ENCODE measurements around the gene PATL1. TPM values are rescaled to one million over a fixed set of nuclear protein-coding genes. Genes with fewer than 3 reads are reported as not detected.
A peak's percentile ranks its signal among the peaks of the same experiment; 100 is the strongest.

Gene PATL1
- total RNA-seq, 2 donors from 2014 or later, result 43.3 to 47.3 TPM

- no peaks in the 10 kb centered on the region for H3K27me3 ChIP-seq
- no peak for DNase-seq
- no peak for TF ChIP-seq CTCF (IDR thresholded peaks at IDR 0.05)
- H3K4me1 ChIP-seq, result no peaks in the 10 kb centered on the region
- H3K36me3 ChIP-seq, result no peaks in the 10 kb centered on the region
- H3K9ac ChIP-seq (ENCODE audit: low read depth in 2 of 2, low read length in 2 of 2), result no peak overlapping the region
- no peaks in the 10 kb centered on the region for H3K9me3 ChIP-seq
- no peak overlapping the region for H3K27ac ChIP-seq
- H3K4me3 ChIP-seq, result no peak overlapping the region
- intact Hi-C loops (cut with DNase I), result no loop called here
These were observed 43.1 kb downstream of the PATL1 start for GRCh38 chr11:59625703-59626102.

- no peaks in the 10 kb centered on the region for H3K27me3 ChIP-seq
- H3K36me3 ChIP-seq, result no peaks in the 10 kb centered on the region
- no peak for DNase-seq
- no peak overlapping the region for H3K4me3 ChIP-seq
- intact Hi-C loops (cut with DNase I), result loop anchor here (10.0 kb wide), 1 partner anchor 53 kb away; no protein-coding TSS in a partner anchor
- no peak overlapping the region for H3K27ac ChIP-seq
- no peak overlapping the region for H3K9ac ChIP-seq (ENCODE audit: low read depth in 2 of 2, low read length in 2 of 2)
- TF ChIP-seq CTCF (IDR thresholded peaks at IDR 0.05), result no peak
- peaks cover 17% of the 10 kb centered on the region for H3K4me1 ChIP-seq
- H3K9me3 ChIP-seq, result no peaks in the 10 kb centered on the region
These were observed 51.0 kb downstream of the PATL1 start for GRCh38 chr11:59617876-59618275.

- no peak for DNase-seq
- H3K4me3 ChIP-seq, result peak overlapping the region; percentile 36
- no peak for TF ChIP-seq CTCF (IDR thresholded peaks at IDR 0.05)
- peaks cover 24% of the 10 kb centered on the region for H3K4me1 ChIP-seq
- no peaks in the 10 kb centered on the region for H3K27me3 ChIP-seq
- no peaks in the 10 kb centered on the region for H3K36me3 ChIP-seq
- peak overlapping the region; percentile 86 for H3K27ac ChIP-seq
- intact Hi-C loops (cut with DNase I), result loop anchor here (10.0 kb wide), 1 partner anchor 52 kb away; no protein-coding TSS in a partner anchor
- peak overlapping the region; percentile 80 to 85 for H3K9ac ChIP-seq (ENCODE audit: low read depth in 2 of 2, low read length in 2 of 2)
- no peaks in the 10 kb centered on the region for H3K9me3 ChIP-seq
These were observed 52.3 kb downstream of the PATL1 start for GRCh38 chr11:59616396-59616982.

GRCh38 chr11:59615637-59616395 is 53.0 kb downstream of the PATL1 start, which contains the start of gene OSBP:
Gene OSBP (minus strand): TSS chr11:59615774. CDS start chr11:59615664, 110 bp downstream.
- no peak for TF ChIP-seq CTCF (IDR thresholded peaks at IDR 0.05)

GRCh38 chr11:59615120-59615636 is 53.7 kb downstream of the PATL1 start:
- peak overlapping the region; percentile 82 to 99 for H3K9ac ChIP-seq (ENCODE audit: low read depth in 2 of 2, low read length in 2 of 2)
- DNase-seq, result peak; percentile 73
- TF ChIP-seq CTCF (IDR thresholded peaks at IDR 0.05), result no peak
- no peaks in the 10 kb centered on the region for H3K27me3 ChIP-seq
- H3K4me3 ChIP-seq, result peak overlapping the region; percentile 81
- intact Hi-C loops (cut with DNase I), result loop anchor here (10.0 kb wide), 1 partner anchor 50 kb away; no protein-coding TSS in a partner anchor
- H3K27ac ChIP-seq, result peak overlapping the region; percentile 82
- H3K4me1 ChIP-seq, result peaks cover 24% of the 10 kb centered on the region
- no peaks in the 10 kb centered on the region for H3K9me3 ChIP-seq
- H3K36me3 ChIP-seq, result no peaks in the 10 kb centered on the region

More at GRCh38 chr11:59615637-59616395, 53.0 kb downstream of the PATL1 start, which contains the start of gene OSBP:
- peak; percentile 100 for DNase-seq
- H3K27ac ChIP-seq, result peak within 1 kb of the TSS; percentile 86
- H3K27me3 ChIP-seq, result no peaks in the 10 kb centered on the region
- intact Hi-C loops (cut with DNase I), result loop anchor here (10.0 kb wide), 1 partner anchor 51 kb away; no protein-coding TSS in a partner anchor
- H3K36me3 ChIP-seq, result no peaks in the 10 kb centered on the region
- H3K4me3 ChIP-seq, result peak within 1 kb of the TSS; percentile 81
- H3K9ac ChIP-seq (ENCODE audit: low read depth in 2 of 2, low read length in 2 of 2), result peak within 1 kb of the TSS; percentile 85 to 99
- peaks cover 24% of the 10 kb centered on the region for H3K4me1 ChIP-seq
- no peaks in the 10 kb centered on the region for H3K9me3 ChIP-seq

All from colonic mucosa (tissue), 4 donors.